Hepatocyte (in vitro differentiated cells): Measurements from ENCODE around the gene QSOX2. TPM values are rescaled to one million over a fixed set of nuclear protein-coding genes. Genes with fewer than 3 reads are reported as not detected.

Source experiments
- DNase-seq: peaks from one replicate; pipeline ENCODE4 v3.0.0-alpha.2; 2016; ENCODE audit warnings: low spot score
- H2AFZ ChIP-seq: fragments of 200-600 bp; sonication (generic); 2 replicates; pipeline ENCODE4 v1.6.0; 2016; ENCODE audit warnings: antibody characterized with exemption, mild to moderate bottlenecking
- H3K27ac ChIP-seq: fragments of 200-600 bp; sonication (generic); 2 replicates; pipeline ENCODE4 v1.5.1; 2016; ENCODE audit warnings: mild to moderate bottlenecking
- H3K27me3 ChIP-seq: fragments of 200-600 bp; sonication (generic); 2 replicates; pipeline ENCODE4 v1.6.1; 2016
- H3K36me3 ChIP-seq: fragments of 200-600 bp; sonication (generic); replicated peaks from 2 replicates; pipeline ENCODE4 v1.5.1; 2016; ENCODE audit warnings: low read depth; ENCODE audit not compliant: insufficient read depth
- H3K4me1 ChIP-seq: fragments of 200-600 bp; sonication (generic); 2 replicates; pipeline ENCODE4 v1.5.1; 2016; ENCODE audit warnings: mild to moderate bottlenecking, moderate library complexity; ENCODE audit not compliant: insufficient read depth
- H3K4me2 ChIP-seq: fragments of 200-600 bp; sonication (generic); 2 replicates; pipeline ENCODE4 v1.6.0; 2016
- H3K4me3 ChIP-seq: fragments of 200-600 bp; sonication (generic); 2 replicates; pipeline ENCODE4 v1.5.1; 2016; ENCODE audit warnings: mild to moderate bottlenecking
- H3K79me2 ChIP-seq: fragments of 200-600 bp; sonication (generic); 2 replicates; pipeline ENCODE4 v1.6.0; 2017; ENCODE audit warnings: mild to moderate bottlenecking
- H3K9me2 ChIP-seq: fragments of 200-600 bp; sonication (generic); replicated peaks from 2 replicates; pipeline ENCODE4 v1.6.0; 2017; ENCODE audit warnings: mild to moderate bottlenecking; ENCODE audit not compliant: insufficient read depth
- H3K9me3 ChIP-seq: fragments of 200-600 bp; sonication (generic); 2 replicates; pipeline ENCODE4 v1.5.1; 2016; ENCODE audit warnings: low read depth, mild to moderate bottlenecking
- H4K20me1 ChIP-seq: fragments of 200-600 bp; sonication (generic); 2 replicates; pipeline ENCODE4 v1.6.0; 2016; ENCODE audit warnings: mild to moderate bottlenecking; ENCODE audit not compliant: insufficient read depth, poor library complexity, severe bottlenecking
- CTCF ChIP-seq: fragments of 200-600 bp; sonication (generic); IDR thresholded peaks from 2 replicates; pipeline ENCODE4 v1.5.1; 2016; ENCODE audit warnings: antibody characterized with exemption, mild to moderate bottlenecking; ENCODE audit not compliant: poor library complexity
- EZH2 ChIP-seq: fragments of 200-600 bp; sonication (generic); IDR thresholded peaks from 2 replicates; pipeline ENCODE4 v1.6.1; 2016; ENCODE audit warnings: antibody characterized with exemption, mild to moderate bottlenecking, borderline replicate concordance
- EZH2phosphoT487 ChIP-seq: fragments of 200-600 bp; sonication (generic); IDR thresholded peaks from one replicate; pipeline ENCODE4 v1.6.1; 2018; ENCODE audit warnings: antibody characterized with exemption, mild to moderate bottlenecking, low read depth, moderate library complexity; ENCODE audit not compliant: unreplicated experiment, severe bottlenecking
- WGBS: methylation state at CpG from one replicate; pipeline ENCODE4 v1.1.6; 2016; ENCODE audit warnings: low lambda C conversion rate; ENCODE audit errors: missing lambda C conversion rate; 5-methylcytosine and 5-hydroxymethylcytosine counted together
- polyA plus RNA-seq: library from polyadenylated mRNA; unstranded; fragments of >200 nt; fragmentation: Nextera tagmentation; extraction: Ambion mirVana; gene quantifications from 2 replicates; pipeline ENCODE4 v1.2.1, GENCODE V29; 2016
- total RNA-seq: library from RNA; depleted of rRNA; stranded (reverse); fragments of >200 nt; gene quantifications from 2 replicates; pipeline ENCODE4 v1.2.3, GENCODE V29; 2014

Gene QSOX2
- total and polyA plus RNA-seq, 2 experiments from 2014 or later: 3.3 to 11.0 TPM

DNA sequence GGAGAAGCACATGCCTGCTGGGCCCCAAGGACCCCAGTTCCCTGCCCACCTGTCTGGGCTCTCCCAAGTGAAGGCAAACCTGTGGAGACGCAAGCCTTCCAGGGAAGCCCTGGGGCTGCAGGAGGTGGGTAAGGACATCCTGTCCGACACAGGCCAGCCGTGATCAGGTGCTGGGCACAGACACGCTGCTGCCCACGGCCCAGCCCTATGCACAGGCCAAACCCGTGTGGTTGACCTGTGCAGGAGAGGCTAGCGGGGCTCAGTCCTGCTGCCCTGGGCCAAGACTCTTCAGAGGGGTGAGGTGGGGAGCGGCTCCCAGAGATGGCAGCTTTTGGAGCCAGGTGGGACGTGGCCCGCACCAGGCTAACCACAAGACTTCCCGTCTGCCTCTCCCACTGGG lies 55.0 kb downstream of the QSOX2 start:
- WGBS: 84% methylated on average over 11 of the region's 11 CpGs
- H4K20me1 ChIP-seq: no peaks in the 10 kb centered on the region
- H3K79me2 ChIP-seq: no peaks in the 10 kb centered on the region
- no peak overlapping the region for H3K4me3 ChIP-seq
- H3K27ac ChIP-seq: no peak overlapping the region
- no peaks in the 10 kb centered on the region for H3K4me1 ChIP-seq
- no peaks in the 10 kb centered on the region for H3K9me3 ChIP-seq
- no peak for DNase-seq
- H2AFZ ChIP-seq: no peak overlapping the region
- H3K9me2 ChIP-seq: no peaks in the 10 kb centered on the region
- TF ChIP-seq EZH2 (no peak), CTCF (no peak)
- no peak overlapping the region for H3K4me2 ChIP-seq
- H3K36me3 ChIP-seq: no peaks in the 10 kb centered on the region
- peaks cover 59% of the 10 kb centered on the region for H3K27me3 ChIP-seq

DNA sequence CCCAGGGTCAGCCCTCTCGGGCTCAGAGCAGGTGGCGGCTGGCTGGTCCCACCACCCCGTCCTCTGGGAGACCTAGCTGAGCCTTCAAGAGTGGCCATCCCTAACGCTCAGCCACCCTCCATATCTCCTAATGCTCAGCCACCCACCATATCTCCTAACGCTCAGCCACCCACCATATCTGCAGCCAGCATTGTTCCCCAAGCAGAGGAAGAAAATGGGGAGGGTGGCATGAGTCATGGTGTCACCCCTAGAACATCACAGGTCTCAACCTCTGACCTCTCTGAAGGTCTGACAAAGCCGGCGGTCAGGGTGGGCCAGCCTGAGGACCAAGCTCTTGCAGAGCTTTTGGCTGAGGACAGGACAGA lies 55.4 kb downstream of the QSOX2 start:
- DNase-seq: no peak
- TF ChIP-seq EZH2phosphoT487 (no peak), EZH2 (no peak), CTCF (no peak)
- Histone ChIP-seq H3K27ac (no peak overlapping the region), H3K9me2 (no peaks in the 10 kb centered on the region), H3K36me3 (no peaks in the 10 kb centered on the region), H2AFZ (no peak overlapping the region), H4K20me1 (no peaks in the 10 kb centered on the region), H3K4me1 (no peaks in the 10 kb centered on the region), H3K79me2 (no peaks in the 10 kb centered on the region), H3K4me2 (no peak overlapping the region), H3K9me3 (no peaks in the 10 kb centered on the region), H3K4me3 (no peak overlapping the region), H3K27me3 (peaks cover 55% of the 10 kb centered on the region)
- WGBS: 82% methylated on average over 7 of the region's 7 CpGs

DNA sequence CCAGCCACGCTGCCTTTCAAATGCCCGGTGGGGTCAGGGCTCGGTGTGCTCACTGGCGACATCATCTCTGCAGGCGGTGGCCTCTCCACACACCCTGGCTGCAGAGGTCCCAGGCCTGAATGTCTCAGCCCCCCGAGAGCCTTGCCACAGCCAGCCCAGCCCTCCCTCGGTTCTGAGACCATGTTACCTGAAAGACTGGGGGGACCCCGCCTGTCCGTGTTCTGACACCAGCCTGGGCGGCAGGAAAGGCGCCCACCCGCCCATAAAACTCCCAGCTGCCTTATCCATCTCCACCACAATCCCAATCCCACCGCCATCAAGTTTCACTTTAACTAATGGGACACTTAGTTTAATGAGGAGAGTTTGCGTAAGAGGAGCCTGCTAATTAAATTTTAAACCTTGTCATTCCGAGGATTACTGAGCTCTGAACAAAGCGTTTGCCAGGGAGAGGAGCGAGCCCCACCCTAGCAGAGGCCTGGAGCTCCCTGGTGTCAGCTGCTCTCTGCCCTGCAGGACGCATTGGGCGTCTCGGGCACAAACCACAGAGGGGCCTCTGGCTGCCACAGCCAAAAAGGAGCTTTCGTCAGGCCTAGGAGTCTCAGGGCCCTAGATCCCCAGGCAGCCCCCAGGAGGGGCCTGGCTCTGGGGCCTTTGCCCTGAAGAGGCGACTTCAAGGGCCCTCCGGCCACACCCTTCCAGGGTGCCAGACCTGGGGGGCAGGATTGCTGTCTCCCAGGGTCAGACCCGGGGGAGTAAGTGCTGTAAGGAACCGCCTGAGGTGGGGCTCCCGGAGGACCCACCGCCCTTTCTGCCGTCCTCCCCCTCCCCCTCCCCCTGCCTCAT lies 56.0 kb downstream of the QSOX2 start:
- peaks cover 50% of the 10 kb centered on the region for H3K27me3 ChIP-seq

More for the DNA sequence above, 56.0 kb downstream of the QSOX2 start:
- 62% methylated on average over 23 of the region's 28 CpGs for WGBS
- Histone ChIP-seq H3K27ac (no peak overlapping the region), H3K4me3 (no peak overlapping the region), H3K9me3 (no peaks in the 10 kb centered on the region), H3K79me2 (no peaks in the 10 kb centered on the region), H4K20me1 (no peaks in the 10 kb centered on the region), H2AFZ (no peak overlapping the region), H3K9me2 (no peaks in the 10 kb centered on the region), H3K4me2 (no peak overlapping the region), H3K4me1 (no peaks in the 10 kb centered on the region), H3K36me3 (no peaks in the 10 kb centered on the region)
- no peak for DNase-seq
- TF ChIP-seq CTCF (no peak), EZH2phosphoT487 (no peak), EZH2 (no peak)
